Memory B cell (primary cell): Measurements from ENCODE around the gene KRT32.

Source experiments
- ATAC-seq: fragments of 150-1000 bp; cut with Tn5 transposase; 2 replicates; pipeline ENCODE4 v1.10.0; 2021; ENCODE audit warnings: low read depth, mild to moderate bottlenecking, moderate library complexity
- DNase-seq, 2 donors: peaks; one replicate each; pipeline ENCODE4 v3.0.0; 2022; ENCODE audit warnings: low spot score in 2 of 2
- H3K27ac Mint-ChIP-seq: one replicate; pipeline ENCODE4 v1.8.0; 2022; ENCODE audit warnings: mild to moderate bottlenecking, moderate library complexity, mixed read lengths
- H3K27me3 Mint-ChIP-seq: one replicate; pipeline ENCODE4 v1.8.0; 2022; ENCODE audit warnings: mixed read lengths
- H3K36me3 Mint-ChIP-seq: one replicate; pipeline ENCODE4 v1.8.0; 2022; ENCODE audit warnings: mild to moderate bottlenecking, mixed read lengths
- H3K4me1 Mint-ChIP-seq: one replicate; pipeline ENCODE4 v1.8.0; 2022; ENCODE audit warnings: mixed read lengths
- H3K4me3 Mint-ChIP-seq: one replicate; pipeline ENCODE4 v1.8.0; 2022; ENCODE audit warnings: mild to moderate bottlenecking, moderate library complexity, mixed read lengths
- H3K9me3 Mint-ChIP-seq: one replicate; pipeline ENCODE4 v1.8.0; 2022; ENCODE audit warnings: mixed read lengths

The KRT32 gene

GRCh38 chr17:41466988-41467387, at the start of gene KRT32:
TSS of gene KRT32 (minus strand) at chr17:41467386. CDS start at chr17:41467325, 61 bp downstream.
- H3K27ac Mint-ChIP-seq = no peak within 1 kb of the TSS
- no peaks in the 10 kb centered on the region for H3K4me1 Mint-ChIP-seq
- DNase-seq (no peak), ATAC-seq (no peak)
- H3K9me3 Mint-ChIP-seq = no peaks in the 10 kb centered on the region
- peaks cover 10% of the 10 kb centered on the region for H3K27me3 Mint-ChIP-seq
- no peak within 1 kb of the TSS for H3K4me3 Mint-ChIP-seq
- H3K36me3 Mint-ChIP-seq = no peaks in the 10 kb centered on the region

- Mint-ChIP-seq H3K27me3 (peaks cover 23% of the 10 kb centered on the region), H3K4me1 (no peaks in the 10 kb centered on the region), H3K36me3 (no peaks in the 10 kb centered on the region), H3K27ac (no peak overlapping the region), H3K4me3 (no peak overlapping the region), H3K9me3 (no peaks in the 10 kb centered on the region)
- no peak for DNase-seq
- ATAC-seq = no peak
These were observed 49.7 kb upstream of the KRT32 start for GRCh38 chr17:41516830-41517283.

DNA sequence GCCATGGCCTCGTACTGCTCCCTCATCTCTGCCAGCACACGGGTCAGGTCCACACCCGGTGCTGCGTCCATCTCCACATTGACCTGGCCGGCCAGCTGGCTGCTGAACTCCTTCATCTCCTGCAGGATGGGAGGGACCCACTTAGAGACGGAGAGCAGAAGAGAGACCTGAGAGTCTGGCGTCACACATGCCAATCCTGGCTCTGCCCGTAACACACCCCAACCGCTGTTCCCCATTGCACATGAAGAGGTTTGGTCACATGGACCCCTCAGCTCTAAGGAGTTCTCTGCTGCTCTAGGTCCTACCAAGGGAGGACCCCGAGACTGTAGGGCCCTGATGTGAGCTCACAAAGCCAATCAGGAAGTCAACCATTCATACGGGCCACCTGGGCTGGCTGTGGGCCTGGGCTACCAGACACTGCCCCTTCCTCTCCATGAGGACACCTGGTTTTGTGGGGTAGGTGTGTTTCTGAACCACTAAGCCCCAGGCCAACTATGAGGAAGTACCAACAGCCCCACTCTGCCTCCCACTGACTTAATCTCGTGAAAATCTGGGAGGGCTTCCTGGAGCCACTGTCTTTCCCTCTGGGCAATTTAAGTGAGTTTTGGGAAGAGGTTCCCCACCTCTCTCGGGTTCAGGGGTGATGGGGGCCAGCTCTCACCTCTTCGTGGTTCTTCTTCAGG, 49.1 kb upstream of the KRT32 start:
- Mint-ChIP-seq H3K4me1 (no peaks in the 10 kb centered on the region), H3K9me3 (no peaks in the 10 kb centered on the region), H3K27ac (no peak overlapping the region), H3K4me3 (no peak overlapping the region), H3K36me3 (no peaks in the 10 kb centered on the region), H3K27me3 (peaks cover 19% of the 10 kb centered on the region)
- no peak for ATAC-seq
- no peak for DNase-seq

GRCh38 chr17:41513168-41513547, 46.0 kb upstream of the KRT32 start:
- Mint-ChIP-seq H3K27me3 (peaks cover 15% of the 10 kb centered on the region), H3K9me3 (no peaks in the 10 kb centered on the region), H3K27ac (no peak overlapping the region), H3K36me3 (no peaks in the 10 kb centered on the region), H3K4me1 (no peaks in the 10 kb centered on the region), H3K4me3 (no peak overlapping the region)
- ATAC-seq = no peak
- no peak for DNase-seq

- no peaks in the 10 kb centered on the region for H3K36me3 Mint-ChIP-seq
- H3K9me3 Mint-ChIP-seq = no peaks in the 10 kb centered on the region
- DNase-seq (no peak), ATAC-seq (no peak)
- no peak overlapping the region for H3K27ac Mint-ChIP-seq
- H3K4me1 Mint-ChIP-seq = no peaks in the 10 kb centered on the region
- H3K27me3 Mint-ChIP-seq = peaks cover 15% of the 10 kb centered on the region
- no peak overlapping the region for H3K4me3 Mint-ChIP-seq
These were observed 45.5 kb upstream of the KRT32 start for GRCh38 chr17:41512546-41513167.

DNA sequence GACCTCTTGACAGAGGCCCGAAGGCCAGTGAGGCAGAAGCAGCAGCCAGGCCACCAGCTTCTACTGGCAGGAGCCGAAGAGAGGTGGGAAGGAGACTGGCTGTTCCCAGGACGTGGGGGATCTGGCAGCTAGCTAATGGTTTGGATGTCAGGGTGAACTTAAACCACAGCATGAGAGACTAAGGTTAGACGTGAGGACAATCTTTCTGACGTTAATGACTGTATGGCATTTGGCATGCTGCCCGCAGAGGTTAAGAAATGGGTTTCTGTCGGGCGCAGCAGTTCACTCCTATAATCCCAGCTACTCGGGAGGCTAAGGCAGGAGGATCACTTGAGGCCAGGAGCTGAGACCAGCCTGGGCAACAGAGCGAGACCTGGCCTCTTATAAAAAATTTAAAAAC, 44.5 kb upstream of the KRT32 start:
- Mint-ChIP-seq H3K9me3 (no peaks in the 10 kb centered on the region), H3K36me3 (no peaks in the 10 kb centered on the region), H3K4me3 (no peak overlapping the region), H3K27ac (no peak overlapping the region), H3K4me1 (no peaks in the 10 kb centered on the region), H3K27me3 (peaks cover 11% of the 10 kb centered on the region)
- ATAC-seq (no peak), DNase-seq (no peak)

DNA sequence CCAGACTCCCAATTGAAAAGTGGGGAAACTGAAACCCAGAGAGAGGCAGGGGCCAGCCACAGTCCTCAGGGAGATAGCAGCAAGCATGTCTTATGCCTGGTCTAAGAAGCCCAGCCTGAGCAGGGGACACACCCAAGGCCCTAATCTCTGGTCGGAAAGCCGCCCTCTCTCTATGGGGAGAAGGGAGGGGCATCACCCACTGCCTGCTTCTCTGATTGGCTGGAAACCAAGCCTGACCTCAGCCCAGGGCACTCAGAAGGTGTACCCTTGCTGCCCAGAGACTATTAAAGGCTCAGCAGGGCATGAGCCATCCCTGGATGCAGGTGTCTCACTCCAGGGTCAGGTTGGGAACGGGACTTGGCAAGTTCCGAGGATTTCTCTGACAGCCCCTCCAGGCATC, 43.9 kb upstream of the KRT32 start:
- no peak overlapping the region for H3K4me3 Mint-ChIP-seq
- ATAC-seq (no peak), DNase-seq (no peak)
- peaks cover 5% of the 10 kb centered on the region for H3K4me1 Mint-ChIP-seq
- H3K9me3 Mint-ChIP-seq = no peaks in the 10 kb centered on the region
- H3K27me3 Mint-ChIP-seq = peaks cover 11% of the 10 kb centered on the region
- no peak overlapping the region for H3K27ac Mint-ChIP-seq
- H3K36me3 Mint-ChIP-seq = no peaks in the 10 kb centered on the region

DNA sequence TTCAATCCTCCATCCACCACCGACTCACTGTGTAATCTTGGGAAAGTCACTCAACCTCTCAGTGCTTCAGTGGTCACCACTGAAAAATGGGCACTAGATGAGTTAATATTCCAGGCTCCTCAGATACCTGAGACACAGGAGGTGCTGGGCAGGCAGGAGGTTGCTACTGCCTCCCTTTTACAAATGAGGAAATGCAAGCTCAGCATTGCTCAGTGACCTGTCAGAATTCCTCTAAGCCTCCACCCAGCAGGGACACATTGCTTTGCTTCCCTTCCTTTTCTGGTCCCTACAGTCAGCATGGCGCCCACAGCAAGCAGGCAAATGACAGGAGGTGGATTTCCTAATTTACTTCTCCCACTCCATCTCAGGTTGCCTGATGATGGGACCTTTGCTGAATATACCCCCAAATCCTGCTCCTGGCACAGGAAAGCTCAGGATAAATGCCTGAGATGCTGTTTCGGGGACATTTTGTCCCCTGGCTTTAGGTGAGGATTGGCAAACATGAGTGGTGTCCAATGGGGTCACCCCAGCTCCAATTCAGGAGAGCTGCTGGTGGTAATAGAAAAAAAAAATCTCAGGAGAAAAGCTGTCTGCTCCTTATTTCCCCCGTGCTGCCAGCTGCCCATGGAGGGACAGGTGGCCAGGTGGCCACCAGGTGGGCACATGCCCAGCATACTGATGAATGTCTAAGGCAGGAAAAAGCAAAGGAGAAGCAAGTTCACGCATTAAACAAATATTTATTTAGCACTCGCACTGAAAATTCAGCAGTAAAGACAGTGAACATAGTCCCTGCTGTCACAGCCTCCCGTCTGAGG, 43.3 kb upstream of the KRT32 start:
- H3K27ac Mint-ChIP-seq = no peak overlapping the region
- peaks cover 7% of the 10 kb centered on the region for H3K4me1 Mint-ChIP-seq
- H3K9me3 Mint-ChIP-seq = no peaks in the 10 kb centered on the region
- ATAC-seq = no peak
- H3K36me3 Mint-ChIP-seq = no peaks in the 10 kb centered on the region
- no peak overlapping the region for H3K4me3 Mint-ChIP-seq
- peaks cover 11% of the 10 kb centered on the region for H3K27me3 Mint-ChIP-seq
- no peak for DNase-seq

GRCh38 chr17:41507315-41507880, 40.2 kb upstream of the KRT32 start:
- no peak for ATAC-seq
- H3K4me3 Mint-ChIP-seq = no peak overlapping the region
- peaks cover 3% of the 10 kb centered on the region for H3K27me3 Mint-ChIP-seq
- H3K36me3 Mint-ChIP-seq = no peaks in the 10 kb centered on the region
- no peaks in the 10 kb centered on the region for H3K9me3 Mint-ChIP-seq
- DNase-seq = no peak
- H3K27ac Mint-ChIP-seq = no peak overlapping the region
- H3K4me1 Mint-ChIP-seq = peaks cover 7% of the 10 kb centered on the region

DNA sequence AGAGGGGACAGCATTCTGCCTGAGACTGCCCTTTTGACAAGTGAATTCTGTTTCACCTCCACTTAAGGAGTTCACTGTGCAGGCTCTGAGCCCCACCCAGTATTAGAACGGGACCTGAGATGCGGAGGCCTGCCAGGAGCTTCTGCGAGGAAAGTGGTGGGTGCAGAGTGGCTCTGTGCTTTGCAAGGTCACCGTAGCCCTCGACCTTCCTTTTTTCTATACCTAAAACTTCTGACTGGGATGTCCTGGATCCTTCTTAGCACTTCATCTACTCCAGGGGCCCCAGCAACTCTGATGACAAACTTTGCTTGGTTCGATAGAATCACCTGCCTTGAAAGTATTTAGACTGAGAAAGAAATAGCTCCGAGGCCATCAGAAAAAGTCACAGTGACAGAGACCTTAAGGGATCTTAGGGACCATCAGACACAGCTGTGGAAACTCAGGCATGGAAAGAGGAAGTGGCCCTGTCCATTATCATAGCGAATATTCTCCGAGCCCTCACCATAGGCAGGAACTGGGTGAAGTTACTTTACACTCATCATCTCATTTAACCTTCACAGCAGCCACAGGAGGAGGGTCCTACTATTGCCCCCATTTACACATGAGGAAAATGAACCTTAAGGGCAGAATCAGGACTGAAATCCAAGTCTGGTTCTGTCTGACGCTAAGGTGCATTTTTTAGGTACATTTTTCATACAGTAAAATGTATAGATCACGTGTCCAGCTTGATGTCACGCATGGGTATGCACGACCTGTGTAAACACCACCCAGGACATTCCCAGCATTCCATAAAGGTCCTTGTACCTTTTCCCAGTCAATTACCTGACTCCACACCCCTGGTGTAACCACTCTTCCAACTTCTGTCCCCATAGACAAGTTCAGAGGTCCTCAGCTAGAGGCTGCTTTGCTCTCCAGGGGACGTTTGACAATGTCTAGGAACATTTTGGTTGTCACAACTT, 38.9 kb upstream of the KRT32 start:
- Mint-ChIP-seq H3K27me3 (peaks cover 3% of the 10 kb centered on the region), H3K36me3 (no peaks in the 10 kb centered on the region), H3K4me1 (peaks cover 7% of the 10 kb centered on the region), H3K4me3 (no peak overlapping the region), H3K9me3 (no peaks in the 10 kb centered on the region), H3K27ac (no peak overlapping the region)
- peak; percentile 56 for ATAC-seq
- DNase-seq = no peak

GRCh38 chr17:41505007-41505808, 38.0 kb upstream of the KRT32 start, which contains the start of gene KRT13:
TSS of gene KRT13 (minus strand) at chr17:41505612. CDS start at chr17:41505550, 62 bp downstream.
- ATAC-seq (no peak), DNase-seq (no peak)
- peaks cover 6% of the 10 kb centered on the region for H3K27me3 Mint-ChIP-seq
- H3K4me3 Mint-ChIP-seq = no peak within 1 kb of the TSS
- H3K9me3 Mint-ChIP-seq = no peaks in the 10 kb centered on the region
- H3K27ac Mint-ChIP-seq = no peak within 1 kb of the TSS
- H3K36me3 Mint-ChIP-seq = no peaks in the 10 kb centered on the region
- peaks cover 7% of the 10 kb centered on the region for H3K4me1 Mint-ChIP-seq

DNA sequence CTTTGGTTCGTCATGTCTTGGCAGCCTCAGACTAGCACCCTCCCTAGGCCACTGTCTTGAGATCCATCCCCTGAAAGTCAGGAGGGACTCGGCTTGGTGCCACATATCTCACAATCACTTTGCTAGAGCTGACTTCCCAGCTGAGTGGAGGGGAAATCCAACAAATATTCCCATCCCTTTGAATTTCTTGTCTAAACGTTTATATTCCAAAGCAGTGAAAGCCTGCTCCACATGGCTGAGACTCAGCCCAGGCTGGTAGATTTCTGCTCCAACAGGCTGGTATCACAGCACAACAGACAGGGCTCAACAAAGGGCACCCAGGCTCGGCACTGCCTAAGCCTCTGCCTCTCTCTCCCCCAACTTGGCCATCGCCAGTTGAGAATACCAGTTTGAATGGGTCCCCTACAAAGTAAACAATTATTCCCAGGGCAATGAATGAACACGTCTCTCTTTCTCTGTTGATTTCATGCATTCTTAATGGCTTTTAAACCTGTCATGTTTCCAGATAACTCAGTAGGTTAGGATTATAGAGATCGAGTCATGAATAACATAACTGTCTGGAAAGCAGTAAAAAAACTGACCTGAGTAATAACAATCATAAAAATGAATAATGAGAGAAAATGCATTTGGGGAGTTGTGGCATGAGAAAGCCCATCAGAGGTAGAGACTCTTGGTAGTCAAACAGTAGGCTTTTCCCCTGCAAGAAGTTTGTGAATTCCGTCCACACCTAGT, 37.2 kb upstream of the KRT32 start:
- H3K27ac Mint-ChIP-seq = no peak overlapping the region
- no peaks in the 10 kb centered on the region for H3K36me3 Mint-ChIP-seq
- no peaks in the 10 kb centered on the region for H3K9me3 Mint-ChIP-seq
- no peak for ATAC-seq
- H3K4me3 Mint-ChIP-seq = no peak overlapping the region
- H3K27me3 Mint-ChIP-seq = peaks cover 11% of the 10 kb centered on the region
- no peak for DNase-seq
- H3K4me1 Mint-ChIP-seq = peaks cover 11% of the 10 kb centered on the region
